Measurements from ENCODE around the gene CARD11.

CARD11 gene

DNA sequence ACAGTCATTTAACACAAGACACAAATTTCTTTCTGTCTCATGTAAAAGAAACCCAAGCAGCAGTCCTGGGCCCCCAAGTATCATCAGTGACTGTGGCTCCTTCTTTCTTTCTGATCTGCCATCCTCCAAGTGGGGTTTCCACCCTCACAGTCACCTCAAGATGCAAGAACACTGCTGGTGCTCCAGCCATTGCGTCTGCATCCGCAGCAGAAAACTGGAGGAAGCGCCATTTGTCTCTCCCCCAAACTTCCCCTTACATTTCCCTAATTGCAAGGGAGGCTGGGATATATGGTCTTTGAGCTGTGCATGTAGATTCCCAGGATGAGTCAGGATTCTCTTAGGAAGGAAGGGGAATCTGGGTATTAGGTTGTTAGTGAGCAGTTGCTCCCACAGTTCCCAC lies 138.6 kb downstream of the CARD11 start:
- Mint-ChIP-seq H3K27ac (peak overlapping the region; percentile 39), H3K4me3 (no peak overlapping the region), H3K4me1 (peaks cover 10% of the 10 kb centered on the region), H3K27me3 (no peaks in the 10 kb centered on the region), H3K9me3 (peaks cover 5% of the 10 kb centered on the region), H3K36me3 (peaks cover 54% of the 10 kb centered on the region)
- no peak for ATAC-seq

DNA sequence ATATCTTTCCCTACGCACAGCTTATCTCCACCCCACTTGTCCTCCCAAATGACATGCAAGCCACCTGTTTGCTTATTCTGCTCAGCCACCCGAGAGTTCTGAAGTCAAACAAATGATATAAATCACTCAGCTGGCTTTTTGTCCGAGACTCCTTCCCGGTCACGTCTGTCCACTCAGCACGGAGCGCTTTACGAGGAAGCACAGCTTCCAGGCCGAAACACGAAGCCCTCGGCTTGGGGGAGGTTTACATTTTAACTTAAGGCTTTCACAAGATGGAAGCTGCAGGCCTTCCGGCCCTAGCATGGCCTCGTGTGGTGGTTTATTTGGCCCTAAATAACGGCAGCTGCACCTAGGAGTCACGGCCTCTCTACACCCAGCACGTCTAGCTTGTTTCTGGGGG lies 139.5 kb downstream of the CARD11 start:
- H3K4me1 Mint-ChIP-seq, result peaks cover 10% of the 10 kb centered on the region
- peaks cover 5% of the 10 kb centered on the region for H3K9me3 Mint-ChIP-seq
- ATAC-seq, result no peak
- peaks cover 47% of the 10 kb centered on the region for H3K36me3 Mint-ChIP-seq
- H3K4me3 Mint-ChIP-seq, result no peak overlapping the region
- H3K27ac Mint-ChIP-seq, result no peak overlapping the region
- no peaks in the 10 kb centered on the region for H3K27me3 Mint-ChIP-seq

DNA sequence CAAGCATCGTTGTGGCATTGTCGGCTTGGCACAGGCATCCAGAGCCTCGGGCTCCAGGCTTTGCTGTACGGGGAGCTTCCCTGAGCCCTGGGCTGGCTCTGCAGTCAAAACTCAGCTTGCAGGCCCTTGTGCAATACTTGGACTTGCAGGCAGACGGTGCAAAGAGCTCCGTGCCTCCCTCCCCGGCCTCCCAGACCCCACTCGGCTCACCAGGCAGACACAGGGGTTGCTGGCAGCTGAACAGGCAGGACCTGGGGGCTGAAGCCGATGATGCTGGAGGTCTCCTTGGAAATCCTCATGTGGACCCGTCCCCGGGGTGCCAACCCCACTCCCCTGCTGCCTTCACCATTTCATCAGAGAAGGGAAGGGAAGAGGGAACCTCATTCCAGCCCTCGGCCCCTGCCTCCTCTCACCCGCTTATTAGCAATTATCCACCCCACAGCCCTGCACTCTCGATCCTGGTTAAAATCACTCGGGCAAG lies 139.9 kb downstream of the CARD11 start:
- H3K9me3 Mint-ChIP-seq, result peaks cover 5% of the 10 kb centered on the region
- ATAC-seq, result no peak
- H3K4me3 Mint-ChIP-seq, result no peak overlapping the region
- H3K27ac Mint-ChIP-seq, result no peak overlapping the region
- peaks cover 10% of the 10 kb centered on the region for H3K4me1 Mint-ChIP-seq
- H3K36me3 Mint-ChIP-seq, result peaks cover 47% of the 10 kb centered on the region
- H3K27me3 Mint-ChIP-seq, result no peaks in the 10 kb centered on the region

DNA sequence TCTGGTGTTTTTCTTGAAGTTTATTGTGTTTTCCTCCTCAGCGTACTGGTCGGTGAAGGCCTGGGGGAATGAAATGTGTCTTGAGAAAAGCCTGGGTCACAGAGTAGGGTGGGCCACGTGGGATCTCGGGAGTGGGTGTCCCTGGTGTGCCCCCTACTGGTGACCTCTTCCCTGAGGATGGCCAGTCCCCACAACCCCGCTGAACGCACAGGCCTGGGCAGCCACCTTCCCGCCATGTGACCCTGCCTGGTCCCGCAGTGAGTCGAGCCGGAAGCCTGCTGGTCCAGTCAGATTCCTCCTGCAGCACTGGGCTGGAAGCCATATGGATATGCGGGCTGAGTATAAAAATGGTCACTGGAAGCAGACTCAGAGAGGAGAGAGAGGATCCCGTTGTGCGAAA lies 146.6 kb downstream of the CARD11 start:
- Mint-ChIP-seq H3K4me1 (peaks cover 35% of the 10 kb centered on the region), H3K4me3 (no peak overlapping the region), H3K9me3 (no peaks in the 10 kb centered on the region), H3K27me3 (no peaks in the 10 kb centered on the region), H3K36me3 (no peaks in the 10 kb centered on the region), H3K27ac (no peak overlapping the region)
- no peak for ATAC-seq

DNA sequence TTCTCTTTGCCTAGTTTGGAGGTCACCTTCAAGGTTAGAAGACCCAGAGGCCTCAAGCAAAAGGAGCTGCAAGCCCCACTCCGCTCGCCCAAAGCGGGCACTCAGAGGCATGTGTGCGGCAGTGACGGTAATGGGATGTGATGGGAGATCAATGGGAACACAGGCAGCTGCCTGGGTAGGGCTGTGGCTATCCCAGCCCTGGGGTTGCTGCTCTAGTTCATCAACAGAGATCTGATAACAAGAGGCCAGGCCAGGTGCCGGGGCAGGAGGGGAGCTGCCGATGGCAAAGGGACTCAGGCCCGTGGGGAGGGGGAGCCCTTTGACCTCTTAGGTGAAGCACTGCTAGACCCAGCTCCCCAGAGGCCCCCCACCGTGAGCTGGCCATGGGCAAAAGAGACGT lies 147.5 kb downstream of the CARD11 start:
- ATAC-seq, result no peak
- Mint-ChIP-seq H3K27me3 (no peaks in the 10 kb centered on the region), H3K36me3 (no peaks in the 10 kb centered on the region), H3K4me3 (no peak overlapping the region), H3K9me3 (no peaks in the 10 kb centered on the region), H3K4me1 (peaks cover 35% of the 10 kb centered on the region), H3K27ac (peak overlapping the region; percentile 94)

DNA sequence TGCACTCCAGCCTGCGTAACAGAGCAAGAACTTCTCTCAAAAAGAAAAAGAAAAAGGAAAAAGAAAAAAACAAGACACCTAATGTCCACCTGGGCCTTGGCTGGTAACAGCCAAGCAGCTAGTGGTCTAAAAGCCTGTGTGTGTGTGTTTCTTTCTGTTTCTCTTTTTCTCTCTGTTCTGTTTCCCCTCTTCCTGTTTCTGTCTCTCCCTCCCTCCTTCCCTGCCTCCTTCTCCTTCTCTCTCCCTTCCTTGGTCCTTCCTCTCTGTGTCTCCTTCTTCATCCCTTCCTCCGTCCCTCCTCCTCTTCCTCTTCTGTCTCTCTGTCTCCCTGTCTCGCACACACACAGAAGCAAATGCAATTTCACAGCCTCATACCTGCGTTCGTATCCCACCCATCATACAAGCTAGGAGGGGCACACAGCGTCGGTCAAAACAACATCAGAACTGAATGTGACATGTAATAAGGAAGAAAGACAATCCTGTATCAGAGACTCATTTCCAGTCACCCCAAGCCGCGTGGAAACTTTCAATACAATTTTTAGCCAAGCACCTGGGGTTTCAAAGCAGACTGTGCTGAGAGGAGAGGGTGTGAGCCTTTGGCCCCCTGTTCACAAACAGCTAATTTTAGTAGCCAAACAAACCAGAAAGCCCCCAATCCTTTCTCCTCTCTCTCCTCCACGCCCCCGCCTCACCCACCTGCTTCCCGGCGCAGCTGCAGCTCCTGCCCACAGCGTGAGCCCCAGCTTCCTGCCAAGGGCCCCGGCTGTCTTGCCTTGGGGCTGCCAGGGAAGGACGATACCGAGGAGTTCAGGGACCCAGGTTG lies 149.3 kb downstream of the CARD11 start:
- H3K9me3 Mint-ChIP-seq, result no peaks in the 10 kb centered on the region
- H3K27ac Mint-ChIP-seq, result peak overlapping the region; percentile 94
- ATAC-seq, result peak; percentile 85
- peak overlapping the region; percentile 82 for H3K4me3 Mint-ChIP-seq
- H3K27me3 Mint-ChIP-seq, result no peaks in the 10 kb centered on the region
- no peaks in the 10 kb centered on the region for H3K36me3 Mint-ChIP-seq
- peaks cover 42% of the 10 kb centered on the region for H3K4me1 Mint-ChIP-seq

DNA sequence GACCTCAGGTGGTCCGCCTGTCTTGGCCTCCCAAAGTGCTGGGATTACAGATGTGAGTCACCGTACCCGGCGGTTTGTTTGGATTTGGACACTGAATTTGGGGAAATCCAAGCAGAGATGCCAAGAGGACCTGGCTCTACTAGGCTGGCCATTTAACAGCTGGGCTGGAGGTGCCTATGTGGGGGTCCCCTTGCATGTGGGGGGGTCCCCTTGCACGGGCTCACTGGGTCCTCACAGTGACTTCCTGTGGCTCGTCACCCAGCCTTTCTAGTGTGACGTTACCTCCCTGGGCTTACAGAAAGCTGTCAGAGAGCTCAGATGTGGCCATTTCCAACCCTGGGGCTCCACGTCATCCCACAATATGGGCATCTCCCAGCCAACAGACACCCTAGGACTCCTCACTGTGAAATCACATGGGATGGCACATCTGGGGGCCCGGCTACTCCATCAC lies 150.2 kb downstream of the CARD11 start:
- Mint-ChIP-seq H3K36me3 (no peaks in the 10 kb centered on the region), H3K27me3 (no peaks in the 10 kb centered on the region), H3K27ac (peak overlapping the region; percentile 94), H3K4me1 (peaks cover 43% of the 10 kb centered on the region), H3K9me3 (no peaks in the 10 kb centered on the region), H3K4me3 (peak overlapping the region; percentile 19)
- no peak for ATAC-seq

DNA sequence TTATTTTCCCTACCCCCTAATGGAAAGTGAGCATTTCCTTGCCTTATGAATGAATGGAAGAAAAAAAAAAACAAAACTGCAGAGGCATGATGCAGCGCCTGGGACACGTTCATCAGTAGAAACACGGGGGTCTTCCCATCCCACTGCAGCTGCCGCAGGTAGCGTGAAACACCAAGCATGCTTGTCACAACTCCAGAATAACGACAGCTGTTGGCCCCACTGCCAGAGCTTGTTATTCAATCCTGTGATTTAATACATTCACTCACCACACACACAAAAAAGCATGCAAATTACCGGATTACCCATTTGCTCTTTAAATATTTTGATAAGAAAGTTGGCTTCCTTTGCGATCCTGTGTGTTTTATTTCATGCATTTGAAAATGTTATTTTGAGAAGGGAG lies 151.1 kb downstream of the CARD11 start:
- Mint-ChIP-seq H3K27me3 (no peaks in the 10 kb centered on the region), H3K9me3 (no peaks in the 10 kb centered on the region), H3K4me1 (peaks cover 43% of the 10 kb centered on the region)

DNA sequence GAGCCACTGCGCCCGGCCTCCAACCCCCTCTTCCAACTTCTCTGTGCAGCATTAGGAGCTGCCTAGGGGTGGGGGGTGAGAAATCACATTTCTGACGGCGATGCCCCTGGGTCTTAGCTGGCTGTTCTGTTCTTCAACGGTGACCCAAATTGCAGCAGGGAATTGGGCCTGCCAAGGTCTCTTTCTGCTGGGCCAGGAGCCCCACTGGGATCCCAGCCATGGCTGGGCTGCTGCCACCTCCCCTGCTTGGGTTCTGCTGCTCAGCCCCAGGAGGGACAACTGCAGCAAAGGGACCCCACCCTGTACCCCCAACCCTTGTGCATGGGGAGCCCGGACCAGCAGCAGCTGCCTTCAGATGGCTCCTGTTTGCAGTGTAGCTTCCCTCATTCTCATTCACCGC lies 155.9 kb downstream of the CARD11 start:
- H3K27me3 Mint-ChIP-seq, result no peaks in the 10 kb centered on the region
- no peaks in the 10 kb centered on the region for H3K9me3 Mint-ChIP-seq
- H3K4me3 Mint-ChIP-seq, result no peak overlapping the region
- H3K4me1 Mint-ChIP-seq, result peaks cover 28% of the 10 kb centered on the region
- H3K27ac Mint-ChIP-seq, result no peak overlapping the region
- ATAC-seq, result no peak
- no peaks in the 10 kb centered on the region for H3K36me3 Mint-ChIP-seq

More for the DNA sequence above, 151.1 kb downstream of the CARD11 start:
- Mint-ChIP-seq H3K27ac (peak overlapping the region; percentile 94), H3K4me3 (no peak overlapping the region), H3K36me3 (no peaks in the 10 kb centered on the region)
- no peak for ATAC-seq

DNA sequence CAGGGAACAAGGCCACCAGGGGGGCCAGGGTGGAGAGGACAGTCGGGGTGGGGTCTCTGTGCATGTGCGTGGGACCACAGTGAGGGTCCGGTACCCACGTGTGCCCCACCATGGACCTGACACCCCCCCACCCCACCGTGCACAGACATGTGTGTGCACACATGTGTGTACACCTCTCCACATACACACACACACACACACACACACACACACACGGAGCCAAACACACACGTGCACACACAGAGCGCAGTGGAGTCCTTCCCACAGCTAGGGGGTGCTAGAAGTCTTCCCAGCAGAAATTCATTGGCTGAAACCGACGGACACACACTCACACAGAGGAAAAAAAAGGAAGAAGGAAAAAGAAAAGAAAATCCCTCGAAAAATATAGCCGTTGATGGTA lies 156.8 kb downstream of the CARD11 start:
- peaks cover 24% of the 10 kb centered on the region for H3K4me1 Mint-ChIP-seq
- no peak overlapping the region for H3K4me3 Mint-ChIP-seq
- H3K36me3 Mint-ChIP-seq, result no peaks in the 10 kb centered on the region
- no peaks in the 10 kb centered on the region for H3K27me3 Mint-ChIP-seq
- peak; percentile 65 for ATAC-seq
- H3K27ac Mint-ChIP-seq, result peak overlapping the region; percentile 37
- no peaks in the 10 kb centered on the region for H3K9me3 Mint-ChIP-seq

DNA sequence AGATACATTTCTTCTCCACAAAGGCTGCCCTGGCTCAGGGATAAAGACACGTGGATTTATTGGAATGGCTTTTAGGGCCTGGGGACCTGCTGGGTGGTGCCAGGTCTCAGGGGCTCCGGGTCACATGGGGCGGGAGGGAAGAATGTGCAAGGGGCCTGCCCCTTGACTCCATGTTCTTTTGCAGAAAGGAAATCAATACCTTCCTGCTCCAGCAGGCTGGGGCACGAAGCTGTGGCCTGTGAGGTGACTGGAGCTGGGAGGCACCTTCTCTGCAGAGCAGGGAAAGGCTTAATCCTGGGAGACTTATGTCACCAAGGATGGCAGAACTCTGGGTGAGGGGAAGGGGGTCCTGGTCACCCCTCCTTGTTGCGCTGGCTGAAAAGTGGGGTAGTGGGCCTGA lies 157.3 kb downstream of the CARD11 start:
- H3K27ac Mint-ChIP-seq, result peak overlapping the region; percentile 37
- H3K36me3 Mint-ChIP-seq, result no peaks in the 10 kb centered on the region
- no peaks in the 10 kb centered on the region for H3K27me3 Mint-ChIP-seq
- H3K9me3 Mint-ChIP-seq, result no peaks in the 10 kb centered on the region
- peaks cover 24% of the 10 kb centered on the region for H3K4me1 Mint-ChIP-seq
- no peak overlapping the region for H3K4me3 Mint-ChIP-seq
- ATAC-seq, result no peak

DNA sequence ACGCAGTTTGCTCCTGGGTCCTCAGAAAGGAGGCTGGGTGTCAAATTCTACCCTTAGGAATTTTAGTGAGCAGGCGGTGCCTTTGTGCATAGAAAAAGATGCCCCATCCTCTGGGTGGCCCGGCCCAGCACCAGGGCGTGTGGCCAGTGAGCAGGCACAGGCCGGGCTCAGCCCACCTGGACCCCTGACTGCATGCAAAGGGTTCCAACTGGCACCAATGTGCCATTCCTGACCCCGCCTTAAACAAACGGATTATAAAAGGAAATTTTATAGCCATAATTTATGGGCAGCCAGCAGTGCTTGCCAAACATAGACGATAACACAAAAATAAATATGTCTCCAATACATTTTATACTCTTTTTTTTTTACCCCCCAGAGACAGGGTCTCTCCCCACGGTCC lies 159.5 kb downstream of the CARD11 start:
- H3K4me3 Mint-ChIP-seq, result no peak overlapping the region
- peaks cover 17% of the 10 kb centered on the region for H3K4me1 Mint-ChIP-seq
- no peaks in the 10 kb centered on the region for H3K27me3 Mint-ChIP-seq
- no peaks in the 10 kb centered on the region for H3K9me3 Mint-ChIP-seq
- H3K36me3 Mint-ChIP-seq, result no peaks in the 10 kb centered on the region
- ATAC-seq, result no peak
- H3K27ac Mint-ChIP-seq, result no peak overlapping the region

DNA sequence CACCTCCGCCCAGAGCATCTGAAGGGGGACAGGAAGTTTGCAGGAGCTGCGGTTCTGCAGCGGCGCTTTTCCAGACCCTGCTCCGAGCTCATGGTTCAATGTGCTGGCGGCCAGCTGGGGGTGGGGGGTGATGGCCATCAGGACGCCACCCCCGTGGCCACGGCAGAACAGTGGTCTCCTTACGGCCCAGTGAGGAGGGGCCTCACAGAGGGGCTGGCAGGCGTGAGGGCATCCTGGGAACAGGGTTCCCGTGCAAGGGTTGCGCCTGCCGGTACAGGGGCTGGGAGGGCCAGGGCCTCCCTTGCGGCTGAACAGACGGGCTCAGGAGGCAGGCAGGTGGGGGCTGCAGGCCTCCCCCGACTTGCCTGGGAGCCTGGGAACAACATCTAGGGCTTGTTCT lies 160.6 kb downstream of the CARD11 start:
- peak; percentile 20 for ATAC-seq
- no peak overlapping the region for H3K4me3 Mint-ChIP-seq

DNA sequence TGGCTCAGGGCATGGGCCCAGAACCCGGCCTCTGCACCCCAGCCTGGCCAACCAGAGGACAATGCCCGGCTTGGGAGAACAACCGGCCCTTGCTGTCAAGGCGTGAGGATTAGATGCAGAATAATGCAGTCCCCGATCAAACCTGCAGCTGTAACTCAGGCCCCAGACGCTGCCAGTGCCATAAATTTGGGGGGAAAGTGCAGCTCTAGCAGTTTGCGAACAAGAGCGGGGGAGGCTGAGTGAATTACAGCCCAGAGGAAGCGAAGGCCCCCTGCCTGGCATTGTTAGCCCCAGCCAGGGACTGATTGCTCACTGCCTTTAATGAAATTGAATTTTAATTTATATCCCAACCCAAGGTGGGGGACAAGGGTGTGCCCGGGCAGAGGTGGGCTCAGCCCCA lies 161.6 kb downstream of the CARD11 start:
- H3K9me3 Mint-ChIP-seq, result no peaks in the 10 kb centered on the region

More for the DNA sequence above, 160.6 kb downstream of the CARD11 start:
- Mint-ChIP-seq H3K27me3 (no peaks in the 10 kb centered on the region), H3K36me3 (no peaks in the 10 kb centered on the region), H3K9me3 (no peaks in the 10 kb centered on the region), H3K4me1 (peaks cover 28% of the 10 kb centered on the region), H3K27ac (no peak overlapping the region)

DNA sequence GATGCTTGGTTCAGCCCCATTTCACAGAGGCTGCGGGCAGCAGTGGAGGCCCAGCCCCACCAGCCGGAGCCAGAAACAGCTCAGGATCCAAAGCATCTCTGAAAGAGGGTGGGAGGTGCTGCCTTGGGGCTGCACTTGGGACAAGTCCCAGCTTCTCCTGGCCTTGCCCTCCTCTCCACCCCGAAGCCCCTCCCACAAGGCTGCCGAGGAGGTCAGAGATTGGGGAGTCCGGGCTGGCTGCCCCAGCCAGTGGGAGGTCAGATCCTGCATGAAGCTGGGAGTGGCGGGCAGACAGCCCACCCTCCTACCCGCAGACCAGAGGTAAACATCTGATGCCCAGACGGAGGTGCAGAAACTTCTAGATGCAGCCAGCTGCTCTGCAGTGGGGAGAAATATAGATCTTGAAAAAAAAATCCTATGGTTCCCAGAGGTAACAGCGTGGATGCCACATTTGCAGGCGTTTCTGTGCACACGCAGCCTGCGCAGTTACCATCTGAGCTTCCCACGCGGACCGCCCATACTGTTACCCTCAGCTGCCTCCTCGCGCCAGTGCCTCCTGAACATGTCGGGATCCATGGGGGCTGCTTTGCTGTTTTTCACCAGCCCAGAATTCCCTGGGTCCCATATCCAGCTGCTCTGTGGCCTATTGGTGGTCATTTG lies 162.7 kb downstream of the CARD11 start:
- Mint-ChIP-seq H3K4me3 (no peak overlapping the region), H3K27ac (no peak overlapping the region), H3K27me3 (no peaks in the 10 kb centered on the region), H3K9me3 (no peaks in the 10 kb centered on the region), H3K4me1 (peaks cover 12% of the 10 kb centered on the region), H3K36me3 (no peaks in the 10 kb centered on the region)
- ATAC-seq, result no peak

More for the DNA sequence above, 161.6 kb downstream of the CARD11 start:
- Mint-ChIP-seq H3K27me3 (no peaks in the 10 kb centered on the region), H3K4me3 (no peak overlapping the region), H3K36me3 (no peaks in the 10 kb centered on the region), H3K27ac (no peak overlapping the region), H3K4me1 (peaks cover 23% of the 10 kb centered on the region)
- ATAC-seq, result no peak

DNA sequence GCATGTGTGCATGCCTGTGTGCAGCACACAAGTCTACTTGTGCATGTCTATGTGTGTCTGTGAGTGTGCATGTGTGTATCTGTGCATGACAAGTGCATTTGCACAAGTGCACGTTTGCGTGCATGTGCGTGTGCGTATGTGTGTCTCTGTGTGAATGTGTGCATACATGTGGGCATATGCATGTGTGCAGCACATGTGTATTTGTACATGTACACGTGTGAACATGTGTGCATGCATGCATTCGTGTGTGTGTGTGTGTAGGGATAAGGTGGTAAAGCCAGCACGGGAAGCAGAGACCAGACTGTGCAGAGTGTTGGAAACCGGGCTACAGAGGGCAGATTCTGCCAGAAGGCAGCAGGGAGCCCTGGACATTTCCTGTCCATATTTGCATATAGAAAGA lies 163.6 kb downstream of the CARD11 start:
- Mint-ChIP-seq H3K9me3 (no peaks in the 10 kb centered on the region), H3K4me3 (no peak overlapping the region), H3K27ac (no peak overlapping the region), H3K4me1 (peaks cover 12% of the 10 kb centered on the region), H3K27me3 (no peaks in the 10 kb centered on the region), H3K36me3 (no peaks in the 10 kb centered on the region)
- no peak for ATAC-seq
